Skeletal muscle cell (primary cell): ENCODE measurements around the gene GMEB2.
A peak's percentile ranks its signal among the peaks of the same experiment; 100 is the strongest.
"Not testable (repeated sequence)": the region's sequence is repeated elsewhere in the genome, so short reads cannot be mapped to it uniquely, and the experiment has no call there.

Experiments
- DNase-seq: peaks from one replicate; pipeline ENCODE4 v3.0.0-alpha.2; 2010; ENCODE audit warnings: low read depth
- H3K4me3 ChIP-seq: 2 replicates; pipeline ENCODE4 v1.5.1; 2011; ENCODE audit warnings: low read depth, mild to moderate bottlenecking, control low read depth, low read length, moderate library complexity

The GMEB2 gene

GRCh38 chr20:63626424-63627128 is at the start of gene GMEB2:
Gene GMEB2, minus strand, starts transcription at chr20:63627101. Its CDS starts 7,704 bp downstream, at chr20:63619397.
- H3K4me3 ChIP-seq = peak within 1 kb of the TSS; percentile 96
- peak; percentile 12 for DNase-seq

GRCh38 chr20:63675681-63676368 is 48.9 kb upstream of the GMEB2 start:
- DNase-seq = no peak
- no peak overlapping the region for H3K4me3 ChIP-seq

GRCh38 chr20:63673951-63674350 is 47.0 kb upstream of the GMEB2 start:
- no peak for DNase-seq
- H3K4me3 ChIP-seq = no peak overlapping the region

GRCh38 chr20:63672666-63673065 is 45.8 kb upstream of the GMEB2 start:
- H3K4me3 ChIP-seq = no peak overlapping the region
- DNase-seq = no peak

GRCh38 chr20:63671695-63672094 is 44.8 kb upstream of the GMEB2 start:
- H3K4me3 ChIP-seq, DNase-seq: not testable (repeated sequence)

- DNase-seq = no peak
- H3K4me3 ChIP-seq = no peak overlapping the region
These were observed 41.5 kb upstream of the GMEB2 start for GRCh38 chr20:63668351-63668750.

- no peak overlapping the region for H3K4me3 ChIP-seq
- DNase-seq = no peak
These were observed 41.0 kb upstream of the GMEB2 start for GRCh38 chr20:63667858-63668257.

GRCh38 chr20:63665708-63666107 is 38.8 kb upstream of the GMEB2 start:
- DNase-seq = no peak
- no peak overlapping the region for H3K4me3 ChIP-seq

GRCh38 chr20:63664861-63665594 is 38.1 kb upstream of the GMEB2 start:
- H3K4me3 ChIP-seq = no peak overlapping the region
- DNase-seq = no peak

GRCh38 chr20:63664143-63664851 is 37.4 kb upstream of the GMEB2 start:
- H3K4me3 ChIP-seq = no peak overlapping the region
- no peak for DNase-seq

- DNase-seq = no peak
- no peak overlapping the region for H3K4me3 ChIP-seq
These were observed 36.6 kb upstream of the GMEB2 start for GRCh38 chr20:63663332-63664066.

GRCh38 chr20:63662813-63663189 is 35.9 kb upstream of the GMEB2 start:
- no peak overlapping the region for H3K4me3 ChIP-seq
- no peak for DNase-seq

- no peak for DNase-seq
- H3K4me3 ChIP-seq = no peak overlapping the region
These were observed 35.3 kb upstream of the GMEB2 start for GRCh38 chr20:63661959-63662812.

- DNase-seq = no peak
These were observed 34.2 kb upstream of the GMEB2 start for GRCh38 chr20:63661108-63661507.

GRCh38 chr20:63660622-63661021 is 33.7 kb upstream of the GMEB2 start:
- DNase-seq = no peak
- no peak overlapping the region for H3K4me3 ChIP-seq

More at GRCh38 chr20:63661108-63661507, 34.2 kb upstream of the GMEB2 start:
- no peak overlapping the region for H3K4me3 ChIP-seq

- not testable (repeated sequence) for DNase-seq
These were observed 33.3 kb upstream of the GMEB2 start for GRCh38 chr20:63660174-63660573.

GRCh38 chr20:63659370-63659769 is 32.5 kb upstream of the GMEB2 start:
- DNase-seq = no peak
- peak overlapping the region; percentile 73 for H3K4me3 ChIP-seq

More at GRCh38 chr20:63660174-63660573, 33.3 kb upstream of the GMEB2 start:
- H3K4me3 ChIP-seq = not testable (repeated sequence)

GRCh38 chr20:63658749-63659187 is 31.9 kb upstream of the GMEB2 start:
- peak overlapping the region; percentile 73 for H3K4me3 ChIP-seq
- peak; percentile 10 for DNase-seq
